Chondrocyte (in vitro differentiated cells): ENCODE data around the gene ARHGAP22. TPM values are rescaled to one million over a fixed set of nuclear protein-coding genes. Genes with fewer than 3 reads are reported as not detected.
A peak's percentile ranks its signal among the peaks of the same experiment; 100 is the strongest.

ENCODE experiments used
- DNase-seq: peaks from one replicate; pipeline ENCODE4 v3.0.0; 2021; ENCODE audit warnings: mixed read lengths, low spot score
- H3K27ac Mint-ChIP-seq: one replicate; pipeline ENCODE4 v1.8.0; 2021; ENCODE audit warnings: mild to moderate bottlenecking, moderate library complexity, mixed read lengths; ENCODE audit not compliant: unreplicated experiment
- H3K27me3 Mint-ChIP-seq: 2 replicates; pipeline ENCODE4 v1.8.0; 2021; ENCODE audit warnings: low read depth, mixed read lengths
- H3K36me3 Mint-ChIP-seq: 2 replicates; pipeline ENCODE4 v1.8.0; 2021; ENCODE audit warnings: low read depth, mixed read lengths
- H3K4me1 Mint-ChIP-seq: 2 replicates; pipeline ENCODE4 v1.8.0; 2021; ENCODE audit warnings: low read depth, mild to moderate bottlenecking, mixed read lengths
- H3K4me3 Mint-ChIP-seq: one replicate; pipeline ENCODE4 v1.8.0; 2021; ENCODE audit warnings: mild to moderate bottlenecking, moderate library complexity, mixed read lengths; ENCODE audit not compliant: unreplicated experiment
- H3K9me3 Mint-ChIP-seq: 2 replicates; pipeline ENCODE4 v1.8.0; 2021; ENCODE audit warnings: low read depth, mixed read lengths
- CTCF ChIP-seq: fragments of 200-600 bp; sonication (generic); IDR thresholded peaks from 2 replicates; pipeline ENCODE4 v1.5.0; 2021; ENCODE audit warnings: antibody characterized with exemption, mild to moderate bottlenecking, moderate library complexity
- total RNA-seq: library from RNA; stranded (reverse); gene quantifications from 3 replicates; pipeline ENCODE4 v1.2.1, GENCODE V29; 2021

Gene ARHGAP22
- total RNA-seq, 1 donor from 2014 or later = 8.8 TPM

GRCh38 chr10:48450741-48451466 is 154.0 kb downstream of the ARHGAP22 start:
- Mint-ChIP-seq H3K27ac (no peak overlapping the region), H3K9me3 (no peaks in the 10 kb centered on the region), H3K4me1 (no peaks in the 10 kb centered on the region), H3K36me3 (no peaks in the 10 kb centered on the region), H3K4me3 (no peak overlapping the region), H3K27me3 (no peaks in the 10 kb centered on the region)
- DNase-seq = no peak
- TF ChIP-seq CTCF = no peak

- no peaks in the 10 kb centered on the region for H3K27me3 Mint-ChIP-seq
- H3K27ac Mint-ChIP-seq = no peak overlapping the region
- H3K9me3 Mint-ChIP-seq = no peaks in the 10 kb centered on the region
- DNase-seq = peak; percentile 94
- H3K4me1 Mint-ChIP-seq = no peaks in the 10 kb centered on the region
- H3K4me3 Mint-ChIP-seq = no peak overlapping the region
- TF ChIP-seq CTCF = no peak
- no peaks in the 10 kb centered on the region for H3K36me3 Mint-ChIP-seq
Measured at GRCh38 chr10:48450233-48450740, 154.6 kb downstream of the ARHGAP22 start.

GRCh38 chr10:48449501-48450232 is 155.2 kb downstream of the ARHGAP22 start:
- TF ChIP-seq CTCF = no peak
- H3K27me3 Mint-ChIP-seq = no peaks in the 10 kb centered on the region
- H3K9me3 Mint-ChIP-seq = no peaks in the 10 kb centered on the region
- peak; percentile 89 for DNase-seq
- H3K4me3 Mint-ChIP-seq = no peak overlapping the region
- H3K4me1 Mint-ChIP-seq = peaks cover under 1% of the 10 kb centered on the region
- H3K36me3 Mint-ChIP-seq = no peaks in the 10 kb centered on the region
- no peak overlapping the region for H3K27ac Mint-ChIP-seq

GRCh38 chr10:48448796-48449195 is 156.1 kb downstream of the ARHGAP22 start:
- H3K36me3 Mint-ChIP-seq = no peaks in the 10 kb centered on the region

More at GRCh38 chr10:48448796-48449195, 156.1 kb downstream of the ARHGAP22 start:
- TF ChIP-seq CTCF = no peak
- Mint-ChIP-seq H3K27me3 (no peaks in the 10 kb centered on the region), H3K9me3 (no peaks in the 10 kb centered on the region), H3K27ac (no peak overlapping the region), H3K4me3 (no peak overlapping the region), H3K4me1 (peaks cover 10% of the 10 kb centered on the region)
- no peak for DNase-seq
